Measurements from ENCODE around the gene ZNF582.

- TF ChIP-seq POLR2A (IDR thresholded peaks at IDR 0.05) (no peak), EP300 (IDR thresholded peaks at IDR 0.05) (no peak), POLR2AphosphoS5 (IDR thresholded peaks at IDR 0.05) (no peak)
- TF ChIP-seq, protein P1, sequence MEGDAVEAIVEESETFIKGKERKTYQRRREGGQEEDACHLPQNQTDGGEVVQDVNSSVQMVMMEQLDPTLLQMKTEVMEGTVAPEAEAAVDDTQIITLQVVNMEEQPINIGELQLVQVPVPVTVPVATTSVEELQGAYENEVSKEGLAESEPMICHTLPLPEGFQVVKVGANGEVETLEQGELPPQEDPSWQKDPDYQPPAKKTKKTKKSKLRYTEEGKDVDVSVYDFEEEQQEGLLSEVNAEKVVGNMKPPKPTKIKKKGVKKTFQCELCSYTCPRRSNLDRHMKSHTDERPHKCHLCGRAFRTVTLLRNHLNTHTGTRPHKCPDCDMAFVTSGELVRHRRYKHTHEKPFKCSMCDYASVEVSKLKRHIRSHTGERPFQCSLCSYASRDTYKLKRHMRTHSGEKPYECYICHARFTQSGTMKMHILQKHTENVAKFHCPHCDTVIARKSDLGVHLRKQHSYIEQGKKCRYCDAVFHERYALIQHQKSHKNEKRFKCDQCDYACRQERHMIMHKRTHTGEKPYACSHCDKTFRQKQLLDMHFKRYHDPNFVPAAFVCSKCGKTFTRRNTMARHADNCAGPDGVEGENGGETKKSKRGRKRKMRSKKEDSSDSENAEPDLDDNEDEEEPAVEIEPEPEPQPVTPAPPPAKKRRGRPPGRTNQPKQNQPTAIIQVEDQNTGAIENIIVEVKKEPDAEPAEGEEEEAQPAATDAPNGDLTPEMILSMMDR (IDR thresholded peaks at IDR 0.05) = no peak
Measured at GRCh38 chr19:56403261-56403660, 9.9 kb upstream of the ZNF582 start.
